Neural progenitor cell (in vitro differentiated cells): ENCODE data around the gene SMARCE1.

ENCODE experiments used
- EZH2 ChIP-seq: fragments of 200-600 bp; sonication (generic); IDR thresholded peaks from 2 replicates; pipeline ENCODE4 v1.6.1; 2017; ENCODE audit warnings: antibody characterized with exemption, mild to moderate bottlenecking, moderate library complexity
- EZH2phosphoT487 ChIP-seq: fragments of 200-600 bp; sonication (generic); IDR thresholded peaks from 2 replicates; pipeline ENCODE4 v1.6.1; 2017; ENCODE audit warnings: antibody characterized with exemption
- TF ChIP-seq, protein P1 (sequence below): fragments of 200-600 bp; sonication (generic); IDR thresholded peaks from 2 replicates; pipeline ENCODE4 v1.5.1; 2017; ENCODE audit warnings: antibody characterized with exemption, mild to moderate bottlenecking

DNA sequence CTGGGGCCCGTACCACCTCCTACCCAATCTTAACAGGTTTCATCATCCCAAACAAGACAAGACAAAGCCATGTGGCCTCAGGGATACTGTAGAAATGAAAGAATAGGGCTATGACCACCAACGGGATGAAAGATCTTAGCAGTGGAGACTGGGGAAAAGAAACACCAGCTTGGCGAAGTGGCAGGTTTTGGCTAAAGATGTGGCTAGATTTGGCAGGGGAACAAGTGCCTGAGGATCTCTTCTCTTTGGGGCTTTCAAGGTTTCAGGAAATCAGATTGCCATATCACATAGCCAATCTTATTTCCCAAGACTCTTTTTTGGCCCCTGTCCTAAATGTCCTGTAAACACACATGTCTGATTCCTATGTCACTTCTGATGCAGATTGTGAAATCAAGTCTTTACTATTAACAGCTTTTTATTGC lies 49.0 kb upstream of the SMARCE1 start:
- TF ChIP-seq, protein P1, sequence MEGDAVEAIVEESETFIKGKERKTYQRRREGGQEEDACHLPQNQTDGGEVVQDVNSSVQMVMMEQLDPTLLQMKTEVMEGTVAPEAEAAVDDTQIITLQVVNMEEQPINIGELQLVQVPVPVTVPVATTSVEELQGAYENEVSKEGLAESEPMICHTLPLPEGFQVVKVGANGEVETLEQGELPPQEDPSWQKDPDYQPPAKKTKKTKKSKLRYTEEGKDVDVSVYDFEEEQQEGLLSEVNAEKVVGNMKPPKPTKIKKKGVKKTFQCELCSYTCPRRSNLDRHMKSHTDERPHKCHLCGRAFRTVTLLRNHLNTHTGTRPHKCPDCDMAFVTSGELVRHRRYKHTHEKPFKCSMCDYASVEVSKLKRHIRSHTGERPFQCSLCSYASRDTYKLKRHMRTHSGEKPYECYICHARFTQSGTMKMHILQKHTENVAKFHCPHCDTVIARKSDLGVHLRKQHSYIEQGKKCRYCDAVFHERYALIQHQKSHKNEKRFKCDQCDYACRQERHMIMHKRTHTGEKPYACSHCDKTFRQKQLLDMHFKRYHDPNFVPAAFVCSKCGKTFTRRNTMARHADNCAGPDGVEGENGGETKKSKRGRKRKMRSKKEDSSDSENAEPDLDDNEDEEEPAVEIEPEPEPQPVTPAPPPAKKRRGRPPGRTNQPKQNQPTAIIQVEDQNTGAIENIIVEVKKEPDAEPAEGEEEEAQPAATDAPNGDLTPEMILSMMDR = no peak
- TF ChIP-seq EZH2 = no peak
- no peak for TF ChIP-seq EZH2phosphoT487
